K562 (cell line): Measurements from ENCODE around the gene SCN4B.

Experiments
- ESRRA ChIP-seq: fragments of 450-650 bp; IDR thresholded peaks from 2 replicates; pipeline ENCODE4 v1.6.1; 2014; ENCODE audit warnings: low read depth, mild to moderate bottlenecking, moderate library complexity, borderline replicate concordance
- TCF7 ChIP-seq: sonication (generic); IDR thresholded peaks from 2 replicates; pipeline ENCODE4 v1.6.1; 2016; ENCODE audit warnings: antibody characterized with exemption, borderline replicate concordance
- ZKSCAN1 ChIP-seq: fragments of 150-350 bp; IDR thresholded peaks from 2 replicates; pipeline ENCODE4 v1.6.1; 2016; ENCODE audit warnings: low read depth, low read length
- TF ChIP-seq, protein P1 (sequence below): fragments of 250-450 bp; sonication (Bioruptor Pico); IDR thresholded peaks from 2 replicates; pipeline ENCODE4 v1.9.0; 2021; ENCODE audit warnings: mild to moderate bottlenecking, inconsistent platforms
- TF ChIP-seq, protein P2 (sequence below): sonication (generic); formaldehyde crosslinking; IDR thresholded peaks from 2 replicates; pipeline ENCODE4 v1.8.1; 2023; ENCODE audit warnings: missing genetic modification reagents, mild to moderate bottlenecking, borderline replicate concordance
- TF ChIP-seq, protein P3 (sequence below), 3 experiments: IDR thresholded peaks in 2 of 3; conservative IDR thresholded peaks in 1 of 3; 2 replicates each; pipeline ENCODE4 v1.5.1; 2011 to 2012; ENCODE audit warnings: low read length in 3 of 3, mild to moderate bottlenecking in 3 of 3, control low read depth in 2 of 3, improper control_type of control experiment in 1 of 3, inconsistent platforms in 1 of 3, low read depth in 1 of 3, mixed read lengths in 1 of 3, moderate library complexity in 1 of 3; ENCODE audit not compliant: insufficient read depth in 2 of 3

DNA sequence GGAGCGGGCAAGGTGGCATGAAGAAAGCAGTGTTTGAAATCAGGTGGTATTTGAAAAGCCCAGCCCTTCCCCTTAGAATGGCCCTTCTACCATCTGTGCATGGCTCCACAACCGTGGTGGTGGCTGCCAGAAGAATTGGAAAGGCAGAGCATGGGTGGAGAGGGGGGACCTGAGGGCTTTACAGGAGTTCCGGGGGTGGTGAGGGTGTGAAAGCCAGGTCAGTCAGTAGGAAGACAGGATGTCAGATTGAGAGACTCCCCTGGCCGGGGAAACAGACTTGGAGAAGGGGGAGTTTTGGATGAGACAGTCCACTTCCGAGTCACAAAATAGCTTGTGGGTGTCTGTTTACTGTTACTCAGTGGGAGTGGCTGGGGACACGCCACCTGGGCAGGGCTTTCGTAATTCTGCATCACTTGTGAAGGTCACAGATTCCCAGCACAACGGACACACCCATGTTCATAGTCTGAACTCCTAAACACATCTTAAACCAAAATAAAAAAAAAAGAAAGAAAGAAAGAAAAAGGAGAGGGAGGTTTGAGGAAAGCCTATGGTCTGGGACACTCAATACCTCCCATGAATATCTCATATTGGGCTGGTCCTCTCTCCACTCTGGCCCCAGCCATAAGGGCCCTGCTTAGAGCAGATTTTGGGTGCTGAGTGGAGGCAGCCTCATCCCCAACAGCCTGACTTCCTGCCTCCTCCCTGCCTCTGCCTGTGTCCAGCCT is 41.4 kb downstream of the SCN4B start:
- TF ChIP-seq TCF7 (no peak), ESRRA (no peak), ZKSCAN1 (no peak)
- TF ChIP-seq, protein P1, sequence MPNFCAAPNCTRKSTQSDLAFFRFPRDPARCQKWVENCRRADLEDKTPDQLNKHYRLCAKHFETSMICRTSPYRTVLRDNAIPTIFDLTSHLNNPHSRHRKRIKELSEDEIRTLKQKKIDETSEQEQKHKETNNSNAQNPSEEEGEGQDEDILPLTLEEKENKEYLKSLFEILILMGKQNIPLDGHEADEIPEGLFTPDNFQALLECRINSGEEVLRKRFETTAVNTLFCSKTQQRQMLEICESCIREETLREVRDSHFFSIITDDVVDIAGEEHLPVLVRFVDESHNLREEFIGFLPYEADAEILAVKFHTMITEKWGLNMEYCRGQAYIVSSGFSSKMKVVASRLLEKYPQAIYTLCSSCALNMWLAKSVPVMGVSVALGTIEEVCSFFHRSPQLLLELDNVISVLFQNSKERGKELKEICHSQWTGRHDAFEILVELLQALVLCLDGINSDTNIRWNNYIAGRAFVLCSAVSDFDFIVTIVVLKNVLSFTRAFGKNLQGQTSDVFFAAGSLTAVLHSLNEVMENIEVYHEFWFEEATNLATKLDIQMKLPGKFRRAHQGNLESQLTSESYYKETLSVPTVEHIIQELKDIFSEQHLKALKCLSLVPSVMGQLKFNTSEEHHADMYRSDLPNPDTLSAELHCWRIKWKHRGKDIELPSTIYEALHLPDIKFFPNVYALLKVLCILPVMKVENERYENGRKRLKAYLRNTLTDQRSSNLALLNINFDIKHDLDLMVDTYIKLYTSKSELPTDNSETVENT, result no peak
- TF ChIP-seq, protein P2, sequence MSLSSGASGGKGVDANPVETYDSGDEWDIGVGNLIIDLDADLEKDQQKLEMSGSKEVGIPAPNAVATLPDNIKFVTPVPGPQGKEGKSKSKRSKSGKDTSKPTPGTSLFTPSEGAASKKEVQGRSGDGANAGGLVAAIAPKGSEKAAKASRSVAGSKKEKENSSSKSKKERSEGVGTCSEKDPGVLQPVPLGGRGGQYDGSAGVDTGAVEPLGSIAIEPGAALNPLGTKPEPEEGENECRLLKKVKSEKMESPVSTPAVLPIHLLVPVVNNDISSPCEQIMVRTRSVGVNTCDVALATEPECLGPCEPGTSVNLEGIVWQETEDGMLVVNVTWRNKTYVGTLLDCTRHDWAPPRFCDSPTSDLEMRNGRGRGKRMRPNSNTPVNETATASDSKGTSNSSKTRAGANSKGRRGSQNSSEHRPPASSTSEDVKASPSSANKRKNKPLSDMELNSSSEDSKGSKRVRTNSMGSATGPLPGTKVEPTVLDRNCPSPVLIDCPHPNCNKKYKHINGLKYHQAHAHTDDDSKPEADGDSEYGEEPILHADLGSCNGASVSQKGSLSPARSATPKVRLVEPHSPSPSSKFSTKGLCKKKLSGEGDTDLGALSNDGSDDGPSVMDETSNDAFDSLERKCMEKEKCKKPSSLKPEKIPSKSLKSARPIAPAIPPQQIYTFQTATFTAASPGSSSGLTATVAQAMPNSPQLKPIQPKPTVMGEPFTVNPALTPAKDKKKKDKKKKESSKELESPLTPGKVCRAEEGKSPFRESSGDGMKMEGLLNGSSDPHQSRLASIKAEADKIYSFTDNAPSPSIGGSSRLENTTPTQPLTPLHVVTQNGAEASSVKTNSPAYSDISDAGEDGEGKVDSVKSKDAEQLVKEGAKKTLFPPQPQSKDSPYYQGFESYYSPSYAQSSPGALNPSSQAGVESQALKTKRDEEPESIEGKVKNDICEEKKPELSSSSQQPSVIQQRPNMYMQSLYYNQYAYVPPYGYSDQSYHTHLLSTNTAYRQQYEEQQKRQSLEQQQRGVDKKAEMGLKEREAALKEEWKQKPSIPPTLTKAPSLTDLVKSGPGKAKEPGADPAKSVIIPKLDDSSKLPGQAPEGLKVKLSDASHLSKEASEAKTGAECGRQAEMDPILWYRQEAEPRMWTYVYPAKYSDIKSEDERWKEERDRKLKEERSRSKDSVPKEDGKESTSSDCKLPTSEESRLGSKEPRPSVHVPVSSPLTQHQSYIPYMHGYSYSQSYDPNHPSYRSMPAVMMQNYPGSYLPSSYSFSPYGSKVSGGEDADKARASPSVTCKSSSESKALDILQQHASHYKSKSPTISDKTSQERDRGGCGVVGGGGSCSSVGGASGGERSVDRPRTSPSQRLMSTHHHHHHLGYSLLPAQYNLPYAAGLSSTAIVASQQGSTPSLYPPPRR (CRISPR knock-in tag), result no peak
- TF ChIP-seq, protein P3, sequence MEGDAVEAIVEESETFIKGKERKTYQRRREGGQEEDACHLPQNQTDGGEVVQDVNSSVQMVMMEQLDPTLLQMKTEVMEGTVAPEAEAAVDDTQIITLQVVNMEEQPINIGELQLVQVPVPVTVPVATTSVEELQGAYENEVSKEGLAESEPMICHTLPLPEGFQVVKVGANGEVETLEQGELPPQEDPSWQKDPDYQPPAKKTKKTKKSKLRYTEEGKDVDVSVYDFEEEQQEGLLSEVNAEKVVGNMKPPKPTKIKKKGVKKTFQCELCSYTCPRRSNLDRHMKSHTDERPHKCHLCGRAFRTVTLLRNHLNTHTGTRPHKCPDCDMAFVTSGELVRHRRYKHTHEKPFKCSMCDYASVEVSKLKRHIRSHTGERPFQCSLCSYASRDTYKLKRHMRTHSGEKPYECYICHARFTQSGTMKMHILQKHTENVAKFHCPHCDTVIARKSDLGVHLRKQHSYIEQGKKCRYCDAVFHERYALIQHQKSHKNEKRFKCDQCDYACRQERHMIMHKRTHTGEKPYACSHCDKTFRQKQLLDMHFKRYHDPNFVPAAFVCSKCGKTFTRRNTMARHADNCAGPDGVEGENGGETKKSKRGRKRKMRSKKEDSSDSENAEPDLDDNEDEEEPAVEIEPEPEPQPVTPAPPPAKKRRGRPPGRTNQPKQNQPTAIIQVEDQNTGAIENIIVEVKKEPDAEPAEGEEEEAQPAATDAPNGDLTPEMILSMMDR (IDR thresholded peaks at IDR 0.05 in 2 of 3, conservative IDR thresholded peaks at IDR 0.05 in 1 of 3; ENCODE audit: insufficient read depth in 2 of 3, low read depth in 1 of 3, low read length in 3 of 3), result no peak
